Activated CD8-positive, alpha-beta memory T cell treated with anti-CD3 and anti-CD28 coated beads, Interleukin-2, amount 10 ng/mL, durations not matched to agents 7 days and 5 days (primary cell): ENCODE measurements around the gene TELO2. TPM values are rescaled to one million over a fixed set of nuclear protein-coding genes. Genes with fewer than 3 reads are reported as not detected.

Experiments
- ATAC-seq: fragments of 150-1000 bp; cut with Tn5 transposase; one replicate; pipeline ENCODE4 v1.10.0; 2021; ENCODE audit warnings: moderate library complexity
- CTCF ChIA-PET: fragments of 350-600 bp; sonication (Branson Sonifier 250); formaldehyde crosslinking; loops from one replicate; lab custom pipeline; 2021; ENCODE audit warnings: antibody characterized with exemption; lab: Charles Lee
- DNase-seq: peaks from one replicate; pipeline ENCODE4 v3.0.0-alpha.2; 2020
- H3K27ac Mint-ChIP-seq: one replicate; pipeline ENCODE4 v1.8.0; 2021; ENCODE audit warnings: mild to moderate bottlenecking, mixed read lengths
- H3K27me3 Mint-ChIP-seq: one replicate; pipeline ENCODE4 v1.8.0; 2021; ENCODE audit warnings: mixed read lengths
- H3K36me3 Mint-ChIP-seq: one replicate; pipeline ENCODE4 v1.8.0; 2021; ENCODE audit warnings: mild to moderate bottlenecking, mixed read lengths
- H3K4me1 Mint-ChIP-seq: one replicate; pipeline ENCODE4 v1.8.0; 2021; ENCODE audit warnings: mixed read lengths
- H3K4me3 Mint-ChIP-seq: one replicate; pipeline ENCODE4 v1.8.0; 2021; ENCODE audit warnings: mild to moderate bottlenecking, moderate library complexity, mixed read lengths
- H3K9me3 Mint-ChIP-seq: one replicate; pipeline ENCODE4 v1.8.0; 2022; ENCODE audit warnings: low read depth, mixed read lengths
- total RNA-seq, 2 experiments: library from RNA; stranded (reverse); gene quantifications; one replicate each; pipeline ENCODE4 v1.2.3, GENCODE V29; 2021

Gene TELO2
- total RNA-seq, 2 experiments from 2014 or later = 60.7 to 63.8 TPM

- Mint-ChIP-seq H3K9me3 (no peaks in the 10 kb centered on the region), H3K27me3 (no peaks in the 10 kb centered on the region), H3K27ac (no peak overlapping the region), H3K4me1 (peaks cover 28% of the 10 kb centered on the region), H3K4me3 (no peak overlapping the region), H3K36me3 (no peaks in the 10 kb centered on the region)
- DNase-seq (no peak), ATAC-seq (no peak)
- CTCF ChIA-PET = interaction anchor here (0.7 kb wide), 1 partner anchor 32 kb away, joined by 3 read pairs; no protein-coding TSS in a partner anchor
Measured at GRCh38 chr16:1528921-1529537, 35.9 kb downstream of the TELO2 start.

- CTCF ChIA-PET = no interaction called here
- Mint-ChIP-seq H3K27ac (no peak overlapping the region), H3K4me3 (no peak overlapping the region), H3K4me1 (peaks cover 29% of the 10 kb centered on the region), H3K36me3 (peaks cover 7% of the 10 kb centered on the region), H3K27me3 (no peaks in the 10 kb centered on the region), H3K9me3 (no peaks in the 10 kb centered on the region)
- no peak for DNase-seq
- ATAC-seq = no peak
Measured at GRCh38 chr16:1530349-1530882, 37.3 kb downstream of the TELO2 start.

- no peak for DNase-seq
- H3K4me1 Mint-ChIP-seq = peaks cover 27% of the 10 kb centered on the region
- CTCF ChIA-PET = no interaction called here
- no peak for ATAC-seq
- H3K36me3 Mint-ChIP-seq = peaks cover 11% of the 10 kb centered on the region
- H3K4me3 Mint-ChIP-seq = no peak overlapping the region
- no peaks in the 10 kb centered on the region for H3K27me3 Mint-ChIP-seq
- H3K27ac Mint-ChIP-seq = no peak overlapping the region
- no peaks in the 10 kb centered on the region for H3K9me3 Mint-ChIP-seq
Measured at GRCh38 chr16:1530883-1531637, 37.9 kb downstream of the TELO2 start.

GRCh38 chr16:1531638-1531910 is 38.4 kb downstream of the TELO2 start:
- ATAC-seq (no peak), DNase-seq (no peak)
- H3K4me3 Mint-ChIP-seq = no peak overlapping the region
- peaks cover 12% of the 10 kb centered on the region for H3K36me3 Mint-ChIP-seq
- no peaks in the 10 kb centered on the region for H3K27me3 Mint-ChIP-seq
- CTCF ChIA-PET = no interaction called here
- no peak overlapping the region for H3K27ac Mint-ChIP-seq
- H3K4me1 Mint-ChIP-seq = peaks cover 31% of the 10 kb centered on the region
- no peaks in the 10 kb centered on the region for H3K9me3 Mint-ChIP-seq

- Mint-ChIP-seq H3K27ac (peak overlapping the region; percentile 73), H3K27me3 (no peaks in the 10 kb centered on the region), H3K9me3 (no peaks in the 10 kb centered on the region), H3K4me1 (peaks cover 31% of the 10 kb centered on the region), H3K4me3 (no peak overlapping the region), H3K36me3 (peaks cover 18% of the 10 kb centered on the region)
- DNase-seq = no peak
- CTCF ChIA-PET = interaction anchor here (1.5 kb wide), 1 partner anchor 47 kb away, joined by 4 read pairs; no protein-coding TSS in a partner anchor
- ATAC-seq = no peak
Measured at GRCh38 chr16:1532081-1532760, 39.1 kb downstream of the TELO2 start.

GRCh38 chr16:1532771-1533170 is 39.6 kb downstream of the TELO2 start:
- ATAC-seq (no peak), DNase-seq (no peak)
- Mint-ChIP-seq H3K4me3 (no peak overlapping the region), H3K4me1 (peaks cover 31% of the 10 kb centered on the region), H3K36me3 (peaks cover 22% of the 10 kb centered on the region), H3K9me3 (no peaks in the 10 kb centered on the region), H3K27ac (peak overlapping the region; percentile 73), H3K27me3 (no peaks in the 10 kb centered on the region)
- CTCF ChIA-PET = interaction anchor here (1.0 to 1.5 kb wide), 3 partner anchors 39 to 173 kb away, joined by 3 to 4 read pairs (median 4); partner anchors contain the start of gene MAPK8IP3

- Mint-ChIP-seq H3K9me3 (no peaks in the 10 kb centered on the region), H3K4me1 (peaks cover 36% of the 10 kb centered on the region), H3K27me3 (no peaks in the 10 kb centered on the region), H3K36me3 (peaks cover 28% of the 10 kb centered on the region), H3K27ac (peak within 1 kb of the TSS; percentile 73), H3K4me3 (peak within 1 kb of the TSS; percentile 94)
- ATAC-seq (peak; percentile 62), DNase-seq (peak; percentile 78)
- CTCF ChIA-PET = interaction anchor here (1.0 to 1.5 kb wide), 3 partner anchors 40 to 172 kb away, joined by 3 to 4 read pairs (median 4); partner anchors contain the start of gene MAPK8IP3
Measured at GRCh38 chr16:1533443-1533951, 40.3 kb downstream of the TELO2 start, which contains the start of gene TMEM204. TMEM204 (plus strand) TSS chr16:1533666; CDS start chr16:1534276, 610 bp downstream.

GRCh38 chr16:1534021-1535020 is 41.2 kb downstream of the TELO2 start:
- H3K4me3 Mint-ChIP-seq = peak overlapping the region; percentile 94

GRCh38 chr16:1535391-1536291 is 42.5 kb downstream of the TELO2 start:
- Mint-ChIP-seq H3K27me3 (no peaks in the 10 kb centered on the region), H3K9me3 (no peaks in the 10 kb centered on the region), H3K36me3 (peaks cover 32% of the 10 kb centered on the region), H3K4me1 (peaks cover 53% of the 10 kb centered on the region), H3K27ac (peak overlapping the region; percentile 73), H3K4me3 (peak overlapping the region; percentile 94)
- DNase-seq (peak; percentile 60), ATAC-seq (peak; percentile 35)
- CTCF ChIA-PET = interaction anchor here (1.1 to 1.7 kb wide), 6 partner anchors 10 to 173 kb away, joined by 3 to 5 read pairs (median 4); partner anchors contain the start of gene UQCC4

More at GRCh38 chr16:1534021-1535020, 41.2 kb downstream of the TELO2 start:
- peak overlapping the region; percentile 73 for H3K27ac Mint-ChIP-seq
- H3K27me3 Mint-ChIP-seq = no peaks in the 10 kb centered on the region
- peaks cover 30% of the 10 kb centered on the region for H3K36me3 Mint-ChIP-seq
- CTCF ChIA-PET = interaction anchor here (1.0 to 1.7 kb wide), 6 partner anchors 25 to 174 kb away, joined by 3 to 4 read pairs (median 4); partner anchors contain the start of genes MAPK8IP3 and UQCC4
- peak; percentile 53 for DNase-seq
- peaks cover 42% of the 10 kb centered on the region for H3K4me1 Mint-ChIP-seq
- peak; percentile 45 for ATAC-seq
- H3K9me3 Mint-ChIP-seq = no peaks in the 10 kb centered on the region

- no peaks in the 10 kb centered on the region for H3K27me3 Mint-ChIP-seq
- DNase-seq = no peak
- H3K4me1 Mint-ChIP-seq = peaks cover 53% of the 10 kb centered on the region
- H3K9me3 Mint-ChIP-seq = no peaks in the 10 kb centered on the region
- ATAC-seq = no peak
- peak overlapping the region; percentile 73 for H3K27ac Mint-ChIP-seq
- CTCF ChIA-PET = interaction anchor here (1.6 to 1.7 kb wide), 2 partner anchors 116 to 169 kb away, joined by 4 read pairs; partner anchors contain the start of gene UQCC4
- peak overlapping the region; percentile 94 for H3K4me3 Mint-ChIP-seq
- peaks cover 32% of the 10 kb centered on the region for H3K36me3 Mint-ChIP-seq
Measured at GRCh38 chr16:1536601-1537000, 43.4 kb downstream of the TELO2 start.

GRCh38 chr16:1537138-1537577 is 44.0 kb downstream of the TELO2 start:
- CTCF ChIA-PET = no interaction called here
- peaks cover 56% of the 10 kb centered on the region for H3K4me1 Mint-ChIP-seq

More at GRCh38 chr16:1537138-1537577, 44.0 kb downstream of the TELO2 start:
- H3K27ac Mint-ChIP-seq = peak overlapping the region; percentile 73
- peak overlapping the region; percentile 94 for H3K4me3 Mint-ChIP-seq
- H3K36me3 Mint-ChIP-seq = peaks cover 32% of the 10 kb centered on the region
- ATAC-seq (no peak), DNase-seq (no peak)
- no peaks in the 10 kb centered on the region for H3K9me3 Mint-ChIP-seq
- H3K27me3 Mint-ChIP-seq = no peaks in the 10 kb centered on the region
